ENCODE results near the gene BMP4.

BMP4 gene

DNA sequence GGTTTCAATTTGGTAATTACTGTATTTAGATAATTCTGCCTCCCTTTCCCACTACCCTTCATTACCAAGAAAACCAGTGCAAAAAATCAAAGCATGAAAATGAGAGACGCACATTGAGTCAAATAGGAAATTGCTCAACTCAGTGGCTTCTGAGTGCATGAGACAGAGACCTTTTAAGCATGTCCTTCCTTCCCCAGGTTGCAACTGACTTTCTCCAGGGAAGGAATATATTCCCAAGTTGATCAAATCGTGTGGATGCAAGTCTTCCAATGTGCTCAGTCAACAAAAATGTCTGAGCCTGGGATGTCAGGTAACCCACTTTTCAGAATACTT, 12.9 kb downstream of the BMP4 start:
- no peak for DNase-seq

DNA sequence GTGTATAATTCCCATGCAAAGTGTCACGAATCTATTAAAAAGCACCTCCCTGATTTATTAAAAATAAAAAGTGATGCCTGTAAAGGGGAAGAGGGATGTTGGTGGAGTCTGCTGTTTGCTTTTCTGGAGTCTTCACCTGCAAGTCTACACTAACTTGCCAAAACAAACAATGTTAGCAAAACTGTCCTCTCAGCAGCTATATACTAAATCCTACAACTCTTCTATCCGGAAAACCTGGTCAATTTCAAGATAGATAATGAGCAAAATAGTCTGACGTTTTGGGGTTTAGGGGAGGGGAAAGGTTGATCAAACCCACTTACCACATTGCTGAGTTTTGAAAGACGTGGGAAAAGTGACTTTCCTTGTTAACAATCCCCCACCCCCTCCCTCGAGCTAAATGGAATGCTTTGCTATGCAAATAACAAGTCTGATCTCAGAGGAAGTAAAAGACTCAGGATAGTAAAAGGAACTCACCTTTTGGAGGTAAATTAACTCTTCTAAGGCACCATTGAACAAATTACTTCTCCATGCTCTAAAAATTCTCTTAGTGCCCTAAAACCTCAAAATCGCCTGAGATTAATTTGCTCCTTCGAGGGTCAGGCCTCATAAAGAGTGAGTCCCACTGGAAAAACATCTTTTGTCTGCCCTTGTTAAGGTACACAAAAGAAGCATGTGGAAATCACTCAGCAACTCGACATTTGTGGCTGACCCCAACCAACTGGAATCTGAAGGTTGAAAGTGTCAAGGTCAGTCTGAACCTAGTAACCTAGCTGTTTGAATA, 13.5 kb downstream of the BMP4 start:
- DNase-seq, result no peak

DNA sequence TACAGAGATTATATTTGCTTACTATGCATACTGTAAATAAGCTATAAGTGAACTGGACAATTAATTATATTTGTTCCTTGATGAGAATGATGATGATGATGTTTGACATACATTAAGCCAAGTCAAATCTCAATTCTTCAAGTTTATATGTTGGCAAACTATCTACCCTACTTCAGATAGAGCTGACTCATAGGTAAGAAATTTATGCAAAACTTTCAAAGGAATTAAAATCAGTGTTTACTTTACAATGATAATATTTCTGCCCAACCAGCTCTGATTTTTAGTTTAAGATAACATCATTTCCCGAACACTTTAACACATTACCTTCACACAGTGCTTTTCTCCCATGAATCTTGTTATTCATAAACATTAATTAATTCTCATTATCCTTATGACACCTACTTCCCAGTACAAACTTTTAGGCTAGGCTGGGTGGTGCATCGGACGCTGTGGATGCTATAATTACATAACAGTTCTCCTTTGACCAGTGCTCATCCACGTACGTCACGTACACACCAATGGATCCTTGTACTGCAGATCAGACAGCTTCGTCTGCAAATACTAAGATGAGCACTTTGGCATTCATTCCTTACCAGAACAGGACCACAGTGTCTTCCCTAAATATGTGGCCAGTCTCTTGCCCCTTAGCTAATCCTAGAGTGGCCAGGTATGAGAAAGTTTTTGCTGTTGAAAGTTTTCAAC, 18.3 kb downstream of the BMP4 start:
- DNase-seq, result no peak

DNA sequence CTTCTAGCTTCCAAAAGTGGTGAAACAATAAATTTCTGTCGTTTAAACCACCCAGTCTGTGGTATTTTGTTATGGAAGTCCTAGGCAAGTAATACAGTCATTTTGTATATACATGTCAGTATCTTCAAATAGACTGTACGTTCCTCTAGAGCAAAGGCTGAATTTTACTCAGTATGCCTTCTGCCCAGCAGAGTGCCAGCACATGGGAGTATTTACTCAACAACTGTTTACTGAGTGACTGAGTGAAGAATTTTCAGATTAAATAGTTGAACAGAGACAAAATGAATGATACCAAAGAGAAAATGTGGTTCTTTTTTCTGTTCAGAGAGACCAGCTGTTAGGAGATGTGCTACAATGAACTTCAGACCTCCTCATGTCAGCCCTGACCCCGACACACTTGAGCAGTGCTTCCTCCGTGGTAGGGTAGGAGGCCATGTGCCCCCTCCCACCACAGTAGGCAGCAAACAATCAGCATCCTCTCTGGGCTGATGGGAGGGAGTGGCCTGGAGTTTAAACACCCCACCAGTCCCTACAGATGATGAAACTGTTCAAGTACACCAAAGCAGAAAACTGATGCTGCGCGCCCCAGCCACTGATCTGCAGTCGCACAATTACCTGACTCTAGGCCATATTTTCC, 21.7 kb downstream of the BMP4 start:
- no peak for DNase-seq

DNA sequence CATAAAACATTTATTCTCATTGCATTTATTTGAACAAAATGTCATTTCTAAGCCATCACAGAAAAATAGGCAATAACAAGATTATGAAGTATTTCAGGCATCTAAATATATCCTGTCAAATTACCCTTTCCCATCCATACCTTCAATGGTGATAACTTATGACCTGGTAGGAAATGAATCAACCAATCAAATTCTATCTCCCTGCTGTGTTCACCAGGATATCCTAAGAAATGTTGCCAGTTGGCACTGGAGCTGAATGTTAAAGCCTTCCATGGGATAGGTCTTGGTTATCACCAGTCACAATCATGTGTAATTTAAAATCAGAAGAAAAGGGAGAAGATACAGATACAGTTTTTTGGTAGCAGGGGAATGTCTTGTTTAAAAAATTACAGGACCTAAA, 23.7 kb downstream of the BMP4 start:
- DNase-seq, result no peak

DNA sequence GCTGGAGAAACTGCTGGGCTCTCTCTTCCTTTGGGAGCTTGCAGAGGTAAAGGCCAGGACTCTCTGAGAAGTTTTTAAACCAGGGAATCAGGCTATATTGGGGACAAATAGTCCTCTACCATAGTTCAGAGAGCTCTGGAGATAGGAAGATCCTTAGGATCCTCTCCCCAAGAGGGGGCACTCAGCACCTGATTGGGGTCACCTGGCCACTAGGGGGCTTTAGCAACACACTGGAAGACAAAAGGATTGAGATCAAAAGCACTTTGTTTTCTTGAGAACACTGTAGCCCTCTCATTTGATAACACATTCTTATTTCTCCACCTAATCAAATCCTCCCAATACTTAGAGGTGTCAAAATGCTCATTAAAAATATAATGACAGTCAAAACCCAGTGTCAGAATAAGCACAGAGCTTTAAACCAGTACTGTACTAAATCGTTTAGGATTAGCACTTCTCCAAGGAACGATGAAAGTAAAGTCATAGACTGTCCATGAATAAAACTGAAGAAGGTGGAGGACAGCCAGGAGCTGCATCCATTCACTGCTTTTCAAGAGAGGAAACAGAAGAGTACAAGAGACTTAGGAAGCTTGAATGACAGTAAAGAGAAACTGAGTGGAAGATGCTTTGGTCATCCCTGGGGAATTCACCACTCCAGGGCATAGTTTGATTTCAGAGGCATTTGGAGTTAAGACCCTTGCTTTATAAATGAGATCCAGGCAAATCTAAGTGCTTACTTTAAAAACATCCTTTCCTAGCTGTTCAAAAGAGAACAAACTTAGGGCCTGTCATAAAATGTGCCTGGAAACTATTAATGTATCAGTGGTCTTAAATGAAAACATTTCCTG, 26.5 kb downstream of the BMP4 start:
- no peak for DNase-seq

DNA sequence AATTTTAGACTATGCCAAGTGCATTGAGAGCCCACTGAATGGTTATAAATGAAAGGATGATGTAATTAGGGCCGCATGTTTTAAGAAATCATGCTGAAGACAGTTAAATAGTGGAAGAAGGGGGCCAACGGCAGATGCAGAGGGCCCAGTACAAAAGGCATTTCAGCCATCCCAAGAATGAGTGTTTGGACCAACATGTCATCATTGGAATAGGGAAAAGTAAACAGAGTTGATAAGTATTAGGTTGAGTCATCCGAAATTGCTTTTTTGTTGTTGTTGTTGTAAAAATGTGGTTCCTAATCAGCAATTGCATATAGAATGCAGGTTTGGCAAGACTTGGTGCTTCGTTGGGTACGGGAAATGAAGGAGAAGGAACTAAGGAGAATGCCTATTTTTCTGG, 29.5 kb downstream of the BMP4 start:
- DNase-seq, result no peak

DNA sequence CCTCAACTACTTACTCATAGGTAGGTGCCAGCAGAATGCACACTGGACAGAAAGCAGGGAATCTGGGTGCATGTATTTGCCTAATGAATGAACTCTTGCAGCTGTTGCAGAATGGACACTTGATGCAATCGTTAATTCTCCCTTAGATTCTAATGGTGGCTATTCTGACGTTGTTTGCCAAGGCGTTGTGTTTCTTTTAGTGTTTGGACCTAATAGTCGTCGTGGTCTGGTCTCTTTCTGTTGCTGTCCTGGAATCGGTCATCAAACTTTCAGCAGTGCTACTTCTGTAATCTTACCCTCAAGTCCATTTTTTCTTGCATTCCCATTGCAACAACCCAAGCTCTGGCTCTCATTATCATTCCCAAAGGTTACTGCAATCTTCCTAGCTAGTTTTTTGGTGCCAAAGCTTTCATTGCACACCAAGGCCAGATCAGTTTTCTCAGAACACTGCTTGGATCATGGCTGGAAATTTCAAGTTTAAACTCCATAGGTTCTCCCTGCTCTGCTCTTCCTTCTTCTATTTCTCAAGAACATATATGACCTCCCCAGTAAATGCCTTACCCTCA, 31.3 kb downstream of the BMP4 start:
- DNase-seq, result no peak

DNA sequence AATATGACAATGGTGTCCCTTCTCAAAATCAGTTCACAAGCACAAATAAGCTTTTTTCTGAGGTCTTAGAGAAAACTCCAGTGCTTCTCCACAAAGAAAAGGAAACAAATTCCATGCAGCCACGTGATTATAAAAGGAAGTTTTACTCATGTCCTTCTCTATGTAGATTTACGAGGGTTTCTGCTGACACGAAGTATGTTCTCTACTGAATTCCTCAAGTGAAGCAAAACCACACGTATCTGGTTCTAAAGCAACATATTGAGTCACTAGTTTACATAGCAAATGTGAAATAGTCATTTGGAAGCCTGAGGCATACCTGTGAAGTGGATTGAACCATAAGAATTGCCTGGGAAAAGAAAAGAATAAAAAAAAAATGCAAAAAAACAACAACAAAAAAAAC, 31.9 kb downstream of the BMP4 start:
- no peak for DNase-seq

DNA sequence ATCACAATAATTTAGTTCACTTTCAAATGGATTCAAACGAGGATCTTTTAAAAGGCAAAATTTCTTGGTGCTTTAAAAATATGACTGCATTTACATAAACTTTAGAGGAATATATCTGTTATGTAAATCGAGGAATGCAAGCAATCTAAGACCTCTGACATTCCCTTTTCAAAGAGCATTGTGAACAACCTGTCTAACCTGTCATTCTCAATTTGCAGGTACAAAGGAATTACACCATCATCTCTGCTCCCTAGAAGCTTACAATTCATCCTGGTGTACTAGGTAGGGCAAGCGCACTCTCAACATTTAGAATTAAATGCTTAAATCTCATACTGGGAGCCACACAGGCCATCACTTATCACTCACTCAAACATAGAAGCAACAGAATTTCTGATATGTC, 35.6 kb downstream of the BMP4 start:
- DNase-seq, result no peak

DNA sequence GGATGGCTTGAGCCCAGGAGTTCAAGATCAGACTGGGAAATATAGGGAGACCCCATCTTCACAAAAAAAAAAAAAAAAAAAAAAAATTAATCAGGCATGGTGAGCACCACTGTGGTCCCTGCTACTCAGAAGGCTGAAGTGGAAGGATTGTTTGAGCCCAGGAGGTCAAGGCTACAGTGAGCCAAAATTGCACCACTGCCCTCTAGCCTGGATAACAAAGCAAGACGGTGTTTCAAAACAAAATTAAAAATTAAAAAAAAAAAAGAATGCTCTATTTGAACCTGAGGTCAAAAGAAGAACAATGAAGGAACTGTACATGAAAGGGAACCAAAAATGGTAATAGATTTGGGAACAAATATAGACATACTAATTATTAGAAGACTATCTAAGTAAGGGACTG, 40.4 kb downstream of the BMP4 start:
- DNase-seq, result no peak

DNA sequence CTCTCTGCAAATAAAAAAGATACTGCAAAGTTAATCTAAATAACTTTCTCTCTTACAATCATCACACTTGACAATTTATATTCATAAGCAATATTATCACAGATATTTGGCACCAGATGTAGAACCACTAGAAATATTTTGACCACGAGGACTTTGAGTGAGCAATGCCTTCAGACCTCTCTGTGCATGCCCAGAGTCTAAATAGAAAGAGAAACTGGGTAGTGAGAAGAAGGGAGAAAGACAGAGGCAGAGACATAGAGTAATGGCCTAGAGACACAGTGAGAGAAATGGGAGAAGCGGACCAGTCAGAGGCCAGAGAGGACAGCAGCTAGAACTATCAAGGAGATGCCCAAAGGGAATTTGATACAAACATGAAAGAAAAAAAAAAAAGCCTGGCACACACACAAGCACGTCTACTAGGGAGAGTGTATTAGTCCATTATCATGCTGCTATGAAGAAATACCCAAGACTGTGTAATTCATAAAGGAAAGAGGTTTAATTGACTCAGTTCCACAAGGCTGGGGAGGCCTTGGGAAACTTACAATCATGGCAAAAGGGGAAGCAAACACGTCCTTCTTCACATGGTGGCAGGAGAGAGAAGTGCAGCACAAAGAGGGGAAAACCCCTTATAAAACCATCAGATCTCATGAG, 41.1 kb downstream of the BMP4 start:
- no peak for DNase-seq

DNA sequence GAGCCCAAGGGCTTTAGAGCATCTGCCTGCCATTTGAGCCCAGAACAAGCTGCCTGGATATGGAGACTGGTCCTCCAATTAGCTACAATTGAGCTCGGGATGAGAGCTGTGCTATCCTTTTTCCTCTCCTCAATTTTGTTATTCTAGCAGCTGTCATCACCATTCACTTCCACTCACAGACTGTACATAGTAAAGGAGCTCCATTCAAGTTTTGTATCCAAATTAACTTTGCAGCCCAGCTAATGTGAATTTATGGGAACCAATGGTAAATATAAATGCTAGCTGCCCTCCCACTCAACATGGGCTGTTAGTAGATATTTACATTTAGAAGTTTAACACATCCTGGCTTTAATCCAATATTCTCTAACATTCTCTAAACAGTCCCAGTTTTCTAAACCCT, 44.6 kb downstream of the BMP4 start:
- DNase-seq, result no peak

DNA sequence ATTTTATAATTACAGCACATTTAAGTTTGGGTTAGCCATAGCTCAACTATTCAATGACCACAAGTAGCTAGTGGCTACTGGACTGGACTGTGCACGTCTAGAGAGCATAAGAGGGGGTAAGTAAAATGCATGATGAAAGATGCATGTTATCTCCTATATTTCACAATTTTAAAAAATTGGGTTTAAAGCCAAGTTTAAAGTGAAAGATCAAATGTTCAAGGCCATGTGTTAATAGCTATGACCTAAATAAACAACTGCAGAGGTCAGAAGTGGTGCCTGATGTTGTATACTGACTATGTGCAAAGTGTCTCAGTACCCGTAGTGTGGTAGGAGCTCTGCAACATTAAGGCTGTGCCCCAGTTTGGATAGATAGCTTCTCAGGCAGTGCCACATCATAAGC, 48.2 kb downstream of the BMP4 start:
- no peak for DNase-seq

DNA sequence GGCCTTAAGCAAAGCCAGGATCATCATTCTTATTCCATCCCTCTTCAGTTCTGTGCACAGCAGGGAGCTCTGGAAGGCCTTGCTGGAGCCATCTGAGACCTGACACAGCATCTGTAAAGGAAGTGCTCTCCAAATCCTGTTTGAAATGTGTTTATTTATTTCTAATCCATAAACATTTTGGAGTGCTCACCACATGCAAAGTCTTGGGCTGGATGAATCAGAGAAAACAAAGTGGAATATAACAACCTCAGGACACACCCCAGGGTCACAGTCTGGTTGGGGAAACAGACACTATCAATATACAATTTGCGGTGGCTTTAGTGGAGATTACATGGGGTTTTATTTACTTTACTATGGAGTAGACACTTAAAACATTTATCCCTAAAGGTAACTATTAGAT, 54.3 kb downstream of the BMP4 start:
- no peak for DNase-seq

DNA sequence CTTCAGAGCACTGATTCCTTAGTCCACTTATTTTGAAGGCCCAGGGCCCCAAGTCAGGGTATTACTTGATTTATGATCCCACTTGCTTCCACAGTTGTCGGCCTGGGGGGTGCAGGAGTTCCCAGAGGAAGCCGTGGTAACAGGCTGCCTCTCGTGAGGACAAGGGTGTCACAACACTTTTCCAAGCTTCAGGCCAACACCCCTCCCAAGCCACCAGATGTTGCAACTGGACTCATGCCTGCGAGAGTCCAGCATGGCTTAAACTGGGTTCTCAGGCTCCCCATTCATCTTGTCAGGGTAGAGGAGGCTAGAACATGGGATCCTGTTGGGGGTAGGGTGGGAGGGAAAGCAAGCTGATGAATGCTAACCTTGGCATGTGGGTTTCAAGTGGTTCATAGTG, 56.1 kb downstream of the BMP4 start:
- no peak for DNase-seq

All from NCI-H2081 treated with DMSO at 0.1 percent for 48 hours (cell line).